Subcutaneous adipose tissue (tissue), 4 donors: ENCODE results near the gene MYO1E. TPM values are rescaled to one million over a fixed set of nuclear protein-coding genes. Genes with fewer than 3 reads are reported as not detected.

Experiments
- total RNA-seq, 4 donors: library from RNA; depleted of rRNA; stranded (reverse); fragments of >200 nt; gene quantifications; one replicate each; pipeline ENCODE4 v1.1.0, GENCODE V29; 2016
- TF ChIP-seq, protein P1 (sequence below): fragments of 450-650 bp; IDR thresholded peaks from one replicate; pipeline ENCODE4 v1.5.1; 2016; ENCODE audit warnings: low read depth, mild to moderate bottlenecking, control low read depth, antibody characterized with exemption, moderate library complexity

The MYO1E gene
- total RNA-seq, 4 donors from 2014 or later: 34.1 to 188 (median 91.7) TPM

DNA sequence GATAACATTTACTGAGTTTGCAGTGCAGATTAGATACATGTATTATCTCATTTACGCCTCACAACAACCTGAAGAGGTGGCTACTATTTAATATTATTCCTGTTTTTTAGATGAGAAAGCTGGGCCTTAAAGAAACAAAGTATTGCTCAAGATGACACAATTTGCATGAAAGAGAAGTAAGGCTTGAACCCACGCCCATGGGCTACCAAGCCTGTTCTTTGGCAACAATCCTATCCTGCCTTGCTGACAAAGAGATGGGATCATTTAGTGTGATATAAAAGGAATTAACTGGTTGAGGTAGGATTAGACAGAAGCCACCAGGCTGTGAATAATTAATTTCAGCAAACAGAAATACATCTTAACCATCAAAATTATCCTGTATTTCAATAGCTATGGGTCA is 175.2 kb downstream of the MYO1E start:
- TF ChIP-seq, protein P1, sequence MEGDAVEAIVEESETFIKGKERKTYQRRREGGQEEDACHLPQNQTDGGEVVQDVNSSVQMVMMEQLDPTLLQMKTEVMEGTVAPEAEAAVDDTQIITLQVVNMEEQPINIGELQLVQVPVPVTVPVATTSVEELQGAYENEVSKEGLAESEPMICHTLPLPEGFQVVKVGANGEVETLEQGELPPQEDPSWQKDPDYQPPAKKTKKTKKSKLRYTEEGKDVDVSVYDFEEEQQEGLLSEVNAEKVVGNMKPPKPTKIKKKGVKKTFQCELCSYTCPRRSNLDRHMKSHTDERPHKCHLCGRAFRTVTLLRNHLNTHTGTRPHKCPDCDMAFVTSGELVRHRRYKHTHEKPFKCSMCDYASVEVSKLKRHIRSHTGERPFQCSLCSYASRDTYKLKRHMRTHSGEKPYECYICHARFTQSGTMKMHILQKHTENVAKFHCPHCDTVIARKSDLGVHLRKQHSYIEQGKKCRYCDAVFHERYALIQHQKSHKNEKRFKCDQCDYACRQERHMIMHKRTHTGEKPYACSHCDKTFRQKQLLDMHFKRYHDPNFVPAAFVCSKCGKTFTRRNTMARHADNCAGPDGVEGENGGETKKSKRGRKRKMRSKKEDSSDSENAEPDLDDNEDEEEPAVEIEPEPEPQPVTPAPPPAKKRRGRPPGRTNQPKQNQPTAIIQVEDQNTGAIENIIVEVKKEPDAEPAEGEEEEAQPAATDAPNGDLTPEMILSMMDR: no peak

DNA sequence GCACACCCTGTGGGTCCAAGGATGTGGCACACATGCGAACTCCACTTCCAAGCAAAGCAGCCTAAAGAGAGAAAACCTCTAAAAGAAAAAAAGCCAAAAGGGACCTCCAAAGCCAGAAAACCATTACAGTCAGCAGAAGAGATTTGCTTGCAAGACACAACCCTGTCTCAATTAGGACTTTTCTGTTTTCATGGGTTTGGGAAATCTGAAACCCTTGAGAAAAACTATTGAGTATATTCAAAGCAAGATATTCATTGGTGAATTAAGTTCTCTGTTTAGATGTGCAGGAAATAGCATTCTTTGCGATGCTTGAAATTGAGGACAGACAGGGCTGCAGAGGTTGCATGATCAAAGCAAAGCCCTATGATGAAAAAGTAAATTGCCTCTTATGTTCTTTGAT is 176.3 kb downstream of the MYO1E start:
- TF ChIP-seq, protein P1: no peak

DNA sequence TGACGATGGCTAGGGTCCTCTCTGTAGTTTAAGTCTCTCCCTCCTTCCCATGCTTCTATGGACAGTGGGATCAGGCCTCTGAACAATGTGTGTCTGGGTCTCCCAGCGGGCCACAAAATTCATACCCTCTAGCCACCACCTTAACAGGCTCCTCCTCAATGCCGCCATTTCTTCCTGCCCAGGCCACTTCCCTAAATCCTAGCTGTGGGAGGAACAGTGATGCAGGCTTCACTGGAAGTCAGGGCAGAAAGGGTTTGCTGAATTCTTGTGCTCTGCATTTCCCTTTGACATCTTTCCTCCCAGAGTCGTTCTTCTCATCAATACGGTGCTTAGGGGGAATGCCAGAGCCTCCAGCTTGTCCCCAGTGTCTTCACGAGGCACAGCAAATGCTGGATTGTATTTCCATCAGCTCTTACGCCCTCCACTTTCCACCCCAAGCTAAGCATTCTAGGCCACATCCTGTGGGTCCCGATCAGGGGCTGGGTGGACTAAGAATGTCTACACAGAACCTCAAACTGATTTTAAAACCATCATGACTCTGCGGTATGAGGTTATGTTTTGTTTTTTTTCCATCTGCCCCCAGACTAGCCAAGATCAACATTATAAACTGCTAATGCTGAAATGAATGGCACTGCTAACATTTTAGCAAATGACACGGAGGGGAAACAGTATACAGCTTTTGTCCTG is 177.9 kb downstream of the MYO1E start:
- TF ChIP-seq, protein P1: no peak

DNA sequence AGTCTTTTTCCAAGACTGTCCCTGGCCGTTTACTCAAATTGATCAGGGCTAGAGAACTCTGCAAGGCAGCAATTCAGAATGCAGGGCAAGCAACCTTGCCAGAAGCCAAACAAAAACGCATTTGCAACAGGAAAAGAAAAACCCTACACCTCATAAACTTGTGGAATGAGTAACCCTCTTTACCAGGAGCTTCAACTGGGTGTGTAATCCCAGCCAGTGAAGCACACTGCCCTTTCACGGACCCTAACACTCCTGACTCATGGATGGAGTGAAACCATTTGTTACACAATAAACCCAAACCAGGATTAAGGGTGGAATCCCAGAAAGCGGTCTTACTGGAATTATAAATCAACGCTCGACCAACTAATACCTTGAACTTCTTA is 180.8 kb downstream of the MYO1E start:
- TF ChIP-seq, protein P1: no peak

DNA sequence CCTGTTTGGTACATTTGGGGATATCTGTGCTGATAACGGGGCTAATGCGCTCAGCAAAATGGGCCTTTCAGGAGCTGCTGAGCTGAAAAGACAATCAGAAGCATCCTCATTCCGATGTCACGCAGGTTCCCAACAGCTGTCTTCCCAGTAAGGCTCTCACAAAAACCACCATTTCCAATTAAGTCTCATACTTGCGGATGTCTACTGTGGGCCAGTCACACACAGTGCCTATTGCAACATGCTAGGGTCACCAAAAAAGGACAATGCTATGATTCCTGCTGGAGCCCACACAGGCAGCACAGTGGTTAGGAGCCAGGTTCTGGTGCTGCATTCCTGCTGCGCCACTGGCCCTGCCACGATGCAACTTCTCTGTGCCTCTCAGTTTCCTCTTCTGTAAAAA is 182.4 kb downstream of the MYO1E start:
- TF ChIP-seq, protein P1: no peak

DNA sequence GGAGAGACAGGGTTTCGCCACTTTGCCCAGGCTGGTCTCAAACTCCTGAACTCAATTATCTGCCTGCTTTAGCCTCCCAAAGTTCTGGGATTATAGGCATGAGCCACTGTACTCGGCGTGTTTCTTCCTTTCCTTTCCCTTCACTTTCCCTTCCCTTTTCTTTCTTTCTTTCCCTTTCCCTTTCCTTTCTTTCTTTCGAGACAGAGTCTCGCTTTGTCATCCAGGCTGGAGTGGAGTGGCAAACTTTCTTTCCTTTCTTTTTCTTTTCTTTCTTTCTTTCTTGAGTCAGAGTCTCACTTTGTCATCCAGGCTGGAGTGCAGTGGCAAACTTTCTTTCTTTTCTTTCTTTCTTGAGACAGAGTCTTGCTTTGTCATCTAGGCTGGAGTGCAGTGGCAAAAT is 183.4 kb downstream of the MYO1E start:
- TF ChIP-seq, protein P1: no peak

DNA sequence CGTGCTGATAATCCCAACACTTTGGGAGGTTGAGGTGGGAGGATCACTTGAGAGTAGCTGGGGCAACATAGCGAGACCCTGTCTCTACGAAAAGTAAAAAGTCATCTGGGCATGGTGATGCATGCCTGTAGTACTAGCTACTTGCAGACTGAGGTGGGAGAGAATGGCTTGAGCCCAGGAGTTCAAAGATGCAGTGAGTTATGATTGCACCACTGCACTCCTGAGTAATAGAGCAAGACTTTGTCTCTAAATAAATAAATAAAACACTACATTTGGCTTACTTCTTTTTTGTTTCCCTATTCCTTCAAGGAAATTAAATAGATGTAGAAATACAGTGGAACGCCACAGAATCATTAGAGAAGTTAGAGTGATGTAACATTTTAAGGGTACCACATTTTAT is 186.2 kb downstream of the MYO1E start:
- TF ChIP-seq, protein P1: no peak
